T1000 (cell line): Measurements from ENCODE around the gene RNF213.
"Not testable (repeated sequence)": the region's sequence is repeated elsewhere in the genome, so short reads cannot be mapped to it uniquely, and the experiment has no call there.

Experiments used
- DNase-seq: peaks from one replicate; lab custom pipeline; 2025; ENCODE audit warnings: mixed read lengths; lab: John Stamatoyannopoulos, UW

RNF213 gene

DNA sequence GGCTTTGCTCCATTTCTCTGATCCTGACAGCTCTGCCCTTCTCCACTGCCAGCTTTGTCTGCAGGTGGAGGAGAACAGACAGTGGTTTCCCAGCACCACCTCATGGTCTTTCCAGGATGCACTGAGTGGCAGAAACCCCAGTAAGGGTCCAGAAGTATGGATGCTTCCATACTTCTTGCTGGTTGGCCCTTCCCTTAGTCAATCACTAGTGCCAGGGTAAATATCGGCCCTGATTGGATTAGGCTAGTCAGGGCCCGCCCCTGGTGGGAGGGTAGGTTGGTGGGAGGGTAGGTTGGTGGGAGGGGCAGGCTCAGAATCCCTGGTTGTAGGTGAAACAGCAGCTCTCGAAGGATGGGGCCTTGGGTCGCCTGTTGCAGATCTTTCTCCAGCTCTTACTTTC lies 10.2 kb downstream of the RNF213 start:
- no peak for DNase-seq

DNA sequence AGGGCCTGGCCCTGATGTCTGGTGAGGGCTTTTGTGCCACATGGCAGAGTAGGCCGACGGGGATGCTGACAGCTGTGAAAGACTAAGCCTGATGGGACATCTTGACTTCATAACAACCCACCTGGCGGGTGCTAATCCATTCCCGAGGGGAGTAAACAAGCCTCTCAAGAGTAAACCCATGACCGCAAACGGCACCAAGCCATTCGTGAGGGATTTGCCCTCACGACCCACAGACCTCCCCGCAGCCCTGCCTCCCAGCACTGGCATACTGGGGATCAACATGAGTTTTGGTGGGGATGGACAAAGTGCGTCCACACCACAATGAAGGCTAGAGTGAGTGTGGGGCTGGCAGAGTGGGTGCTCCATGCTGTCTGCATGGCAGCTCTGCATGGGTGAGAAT lies 11.7 kb downstream of the RNF213 start:
- DNase-seq = no peak

DNA sequence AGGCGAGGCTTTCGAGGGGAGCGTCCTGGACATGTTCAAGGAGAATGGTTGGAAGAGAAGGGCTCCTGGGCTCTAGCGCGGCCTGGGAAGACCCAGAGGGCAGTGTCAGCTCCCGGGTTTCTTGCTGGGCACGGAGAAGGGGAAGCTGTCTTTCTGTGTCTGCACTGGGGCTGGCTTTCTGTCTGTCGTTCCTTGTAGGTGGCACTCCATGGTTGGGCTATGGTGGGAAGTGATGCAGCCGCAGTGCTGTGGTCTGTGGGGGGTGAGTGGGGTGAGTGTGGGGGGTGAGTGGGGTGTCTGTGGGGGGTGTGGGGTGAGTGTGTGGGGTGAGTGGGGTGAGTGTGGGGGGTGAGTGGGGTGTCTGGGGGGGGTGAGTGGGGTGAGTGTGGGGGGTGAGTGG lies 13.7 kb downstream of the RNF213 start:
- no peak for DNase-seq

DNA sequence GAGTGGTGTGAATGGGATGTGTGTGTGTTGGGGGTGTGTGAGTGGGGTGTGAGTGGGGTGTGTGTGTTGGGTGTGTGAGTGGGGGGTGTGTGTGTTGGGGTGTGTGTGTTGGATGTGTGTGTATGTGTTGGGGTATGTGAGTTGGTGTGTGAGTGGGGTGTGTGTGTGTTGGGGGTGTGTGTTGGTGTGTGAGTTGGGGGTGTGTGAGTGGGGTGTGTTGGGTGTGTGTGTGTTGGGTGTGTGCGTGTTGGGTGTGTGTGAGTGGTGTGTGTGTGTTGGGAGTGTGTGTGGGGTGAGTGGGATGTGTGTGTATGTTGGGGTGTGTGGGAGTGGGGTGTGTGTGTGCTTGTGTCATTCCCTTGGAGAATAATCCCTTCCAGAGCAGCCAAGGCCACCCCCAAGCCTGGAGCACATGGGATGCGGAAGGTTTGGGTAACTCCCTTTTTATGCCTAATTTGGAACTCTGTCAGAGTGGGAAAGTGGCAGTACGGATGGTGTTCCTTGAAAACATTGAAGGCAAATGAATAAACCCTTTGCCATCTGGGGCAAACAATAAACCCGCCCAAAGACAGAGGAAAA lies 14.3 kb downstream of the RNF213 start:
- DNase-seq = no peak

DNA sequence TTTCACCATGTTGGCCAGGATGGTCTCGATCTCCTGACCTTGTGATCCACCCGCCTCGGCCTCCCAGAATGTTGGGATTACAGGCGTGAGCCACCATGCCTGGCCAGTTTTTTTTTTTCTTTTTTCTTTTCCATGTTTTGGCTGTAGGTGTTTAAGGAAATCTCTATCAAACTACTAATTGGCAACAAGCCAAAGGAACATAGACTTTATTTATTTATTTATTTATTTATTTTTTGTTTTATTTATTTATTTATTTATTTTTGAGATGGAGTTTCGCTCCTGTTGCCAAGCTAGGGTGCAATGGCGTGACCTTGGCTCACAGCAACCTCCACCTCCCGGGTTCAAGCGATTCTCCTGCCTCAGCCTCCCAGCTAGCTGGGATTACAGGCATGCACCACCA lies 15.2 kb downstream of the RNF213 start:
- not testable (repeated sequence) for DNase-seq

DNA sequence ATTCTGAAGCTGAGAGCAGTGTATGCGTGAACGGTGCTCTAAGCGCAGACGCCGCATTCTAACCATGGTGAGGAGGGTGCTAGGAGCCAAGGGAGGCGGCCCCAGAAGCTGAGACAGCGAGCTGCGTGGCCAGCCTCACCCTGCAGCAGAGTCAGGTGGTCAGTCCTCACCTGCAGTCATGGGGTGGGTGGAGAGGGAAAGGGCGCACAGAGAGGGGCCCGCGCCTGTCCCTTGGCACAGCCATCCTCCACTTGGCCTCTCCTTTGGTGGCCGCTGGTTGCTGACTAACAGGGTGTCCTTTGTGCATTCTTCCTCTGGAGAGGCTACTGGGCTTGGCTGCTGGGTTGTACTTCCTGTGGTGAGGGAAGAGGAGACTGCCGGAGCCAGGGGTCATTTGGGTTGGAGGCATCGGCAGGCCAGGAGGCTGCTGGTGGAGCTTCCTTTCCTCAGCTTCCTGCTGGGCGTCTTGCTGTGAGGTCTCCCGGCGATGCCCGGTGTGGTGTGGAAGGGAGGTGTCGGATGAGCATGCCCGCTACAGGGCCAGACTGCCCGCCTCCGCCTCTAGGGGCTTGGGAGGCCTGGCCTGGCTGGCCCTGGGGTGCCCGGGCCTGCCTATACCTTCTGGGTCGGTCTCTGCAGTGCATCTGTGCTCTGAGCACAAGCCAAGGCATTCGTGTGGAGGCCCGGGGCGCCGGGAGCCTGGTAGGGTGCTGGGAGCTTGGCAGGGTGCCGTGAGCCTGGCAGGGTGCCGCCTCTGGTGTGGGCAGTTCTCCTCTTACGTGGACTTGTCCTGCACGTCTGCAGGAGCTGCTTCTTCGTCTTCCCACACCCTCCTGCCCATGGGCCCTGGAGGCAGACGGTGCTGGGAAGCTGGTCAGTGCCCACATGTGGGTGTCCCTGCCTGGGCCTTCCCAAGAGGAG lies 17.4 kb downstream of the RNF213 start:
- DNase-seq = no peak

DNA sequence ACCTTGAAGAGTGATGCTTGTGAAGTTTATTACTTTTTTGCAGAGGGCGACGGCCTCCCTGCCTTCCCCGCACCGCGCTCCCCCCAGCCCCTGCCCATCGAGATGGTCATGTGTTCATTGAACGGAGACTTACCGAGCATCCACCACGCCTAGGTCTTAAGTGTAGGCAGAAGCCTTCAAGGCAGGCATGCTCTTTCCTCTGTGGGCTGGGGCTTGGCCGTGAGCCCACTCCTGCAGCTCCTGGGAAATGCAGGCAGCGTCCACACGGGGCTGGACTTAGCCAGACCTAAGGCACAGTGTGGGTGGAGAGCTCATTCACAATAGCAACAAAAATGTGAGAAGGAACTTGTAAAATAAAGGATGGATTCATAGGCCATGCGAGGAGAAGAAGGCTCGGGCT lies 19.2 kb downstream of the RNF213 start:
- DNase-seq = no peak

DNA sequence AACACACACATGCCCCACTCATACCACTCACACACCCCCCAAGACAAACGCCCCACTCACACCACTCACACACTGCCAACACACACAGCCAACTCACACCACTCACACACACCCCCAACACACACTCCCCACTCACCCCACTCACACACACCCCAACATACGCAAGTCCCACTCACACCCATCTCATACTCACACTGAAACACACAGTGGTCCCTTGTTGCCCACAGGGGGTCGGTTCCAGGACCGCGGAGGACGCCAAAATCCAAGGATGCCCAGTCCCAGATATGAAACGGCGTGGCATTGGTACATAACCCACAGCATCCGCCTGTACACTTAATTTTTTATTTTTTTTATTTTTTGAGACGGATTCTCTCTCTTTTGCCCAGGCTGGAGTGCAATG lies 20.9 kb downstream of the RNF213 start:
- no peak for DNase-seq

DNA sequence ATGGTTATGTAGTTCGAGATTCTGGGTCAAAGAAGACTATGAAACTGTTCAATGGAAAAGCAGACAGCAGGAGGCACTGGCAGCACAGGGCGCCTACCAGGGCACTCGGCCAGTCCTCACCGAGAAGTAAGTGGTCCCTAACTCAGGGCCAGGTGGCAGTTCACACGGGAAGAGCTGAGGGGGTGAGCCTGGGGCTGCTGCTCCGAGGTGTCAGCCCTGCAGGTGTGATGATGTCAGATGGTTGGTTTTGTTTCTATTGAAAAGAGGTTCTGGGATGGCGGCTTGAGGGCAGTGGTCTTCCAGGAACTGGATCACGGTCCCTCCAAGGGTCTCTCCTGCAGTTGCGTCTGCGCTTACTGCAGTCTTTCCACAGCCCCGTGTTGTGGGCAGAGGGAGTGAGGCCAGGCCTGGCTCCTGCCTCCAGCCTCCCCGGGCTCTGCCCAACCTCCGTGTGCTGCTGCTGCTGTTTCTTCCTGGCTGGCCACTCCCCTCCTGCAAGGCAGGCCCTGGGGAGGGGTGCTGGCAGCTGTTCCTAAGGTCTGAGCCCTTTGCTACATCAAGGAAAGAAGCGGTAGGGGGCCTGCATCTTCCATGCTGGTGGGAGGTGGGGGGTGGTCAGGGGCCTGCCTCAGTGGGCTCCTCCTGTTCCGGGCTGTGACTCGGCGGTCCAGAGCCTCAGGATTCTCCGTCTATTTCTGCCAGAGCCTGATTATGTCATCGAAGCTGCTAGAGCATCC lies 22.6 kb downstream of the RNF213 start:
- DNase-seq = no peak

DNA sequence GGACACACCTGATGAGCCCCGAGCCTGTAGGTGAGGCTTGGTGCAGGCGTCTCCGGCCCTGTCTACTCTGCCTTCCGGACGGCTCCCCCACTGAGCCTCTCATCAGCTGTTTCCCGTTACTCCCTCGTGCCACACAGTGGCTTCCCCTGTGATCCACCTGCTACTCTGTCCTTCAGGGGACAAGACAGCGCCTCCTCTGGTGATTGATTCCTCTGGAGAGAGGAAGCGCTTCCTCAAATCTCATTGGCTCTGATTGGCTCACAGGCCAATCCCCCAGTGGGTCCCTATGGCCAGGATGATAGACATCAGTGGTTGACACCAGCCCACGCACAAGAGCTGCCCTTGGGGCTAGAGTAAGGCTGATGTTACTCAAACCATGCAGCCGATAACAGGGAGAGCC lies 24.0 kb downstream of the RNF213 start:
- no peak for DNase-seq

DNA sequence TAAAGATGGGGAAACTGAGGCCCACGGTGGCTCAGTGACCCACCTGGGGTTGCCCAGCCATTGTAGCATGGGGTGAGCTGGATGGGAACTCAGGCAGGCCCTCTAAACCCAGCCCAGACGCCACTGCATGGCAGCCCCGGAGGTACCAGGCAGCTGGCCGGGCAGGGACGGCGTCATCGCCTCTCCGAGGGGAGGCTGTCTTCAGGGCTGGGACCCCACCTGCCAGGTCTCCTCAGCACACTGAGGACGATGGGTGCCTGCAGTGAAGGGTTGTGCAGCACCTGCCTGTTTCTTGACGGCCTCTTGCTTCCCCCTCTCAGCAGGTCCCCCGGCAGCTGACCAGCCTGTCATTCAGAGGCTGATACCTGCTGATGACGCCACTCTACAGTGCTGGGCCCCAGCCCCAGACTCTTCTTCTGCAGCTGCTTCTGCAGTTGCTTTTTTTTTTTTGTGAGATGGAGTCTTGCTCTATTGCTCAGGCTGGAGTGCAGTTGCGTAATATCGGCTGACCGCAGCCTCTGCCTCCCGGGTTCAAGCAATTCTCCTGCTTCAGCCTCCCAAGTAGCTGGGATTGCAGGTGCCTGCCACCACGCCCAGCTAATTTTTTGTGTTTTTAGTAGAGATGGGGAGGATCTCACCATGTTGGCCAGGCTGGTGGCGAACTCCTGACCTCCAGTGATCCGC lies 24.7 kb downstream of the RNF213 start:
- DNase-seq = no peak

DNA sequence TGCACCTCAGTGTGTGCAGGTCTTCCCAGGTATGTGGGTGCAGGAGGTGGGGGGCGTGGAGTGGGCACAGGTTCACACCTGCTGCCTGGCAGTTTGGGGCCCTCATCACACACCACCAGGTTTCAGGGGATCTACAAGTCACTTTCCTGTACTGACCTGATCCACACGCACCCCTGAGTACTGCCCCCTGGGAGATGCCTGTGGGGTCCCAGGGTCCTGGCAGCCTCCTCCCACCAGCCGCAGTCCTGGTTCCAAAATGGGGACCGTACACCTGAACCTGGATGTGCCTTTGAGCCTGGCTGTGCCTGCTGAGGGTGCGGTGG lies 25.9 kb downstream of the RNF213 start:
- no peak for DNase-seq

DNA sequence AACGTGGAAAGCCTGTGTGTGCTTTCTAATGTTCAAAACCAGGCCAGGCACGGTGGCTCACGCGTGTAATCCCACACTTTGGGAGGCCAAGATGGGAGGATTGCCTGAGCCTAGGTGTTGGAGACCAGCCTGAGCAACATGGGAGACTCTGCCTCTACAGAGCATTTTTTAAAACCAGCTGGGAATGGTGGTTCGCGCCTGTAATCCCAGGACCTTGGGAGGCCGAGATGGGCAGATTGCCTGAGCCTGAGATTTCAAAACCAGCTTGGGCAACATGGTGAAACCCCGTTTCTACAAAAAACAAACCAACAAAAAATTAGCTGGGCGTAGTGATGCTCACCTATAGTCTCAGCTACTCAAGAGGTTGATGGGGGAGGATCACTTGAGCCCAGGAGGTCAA lies 26.4 kb downstream of the RNF213 start:
- no peak for DNase-seq

DNA sequence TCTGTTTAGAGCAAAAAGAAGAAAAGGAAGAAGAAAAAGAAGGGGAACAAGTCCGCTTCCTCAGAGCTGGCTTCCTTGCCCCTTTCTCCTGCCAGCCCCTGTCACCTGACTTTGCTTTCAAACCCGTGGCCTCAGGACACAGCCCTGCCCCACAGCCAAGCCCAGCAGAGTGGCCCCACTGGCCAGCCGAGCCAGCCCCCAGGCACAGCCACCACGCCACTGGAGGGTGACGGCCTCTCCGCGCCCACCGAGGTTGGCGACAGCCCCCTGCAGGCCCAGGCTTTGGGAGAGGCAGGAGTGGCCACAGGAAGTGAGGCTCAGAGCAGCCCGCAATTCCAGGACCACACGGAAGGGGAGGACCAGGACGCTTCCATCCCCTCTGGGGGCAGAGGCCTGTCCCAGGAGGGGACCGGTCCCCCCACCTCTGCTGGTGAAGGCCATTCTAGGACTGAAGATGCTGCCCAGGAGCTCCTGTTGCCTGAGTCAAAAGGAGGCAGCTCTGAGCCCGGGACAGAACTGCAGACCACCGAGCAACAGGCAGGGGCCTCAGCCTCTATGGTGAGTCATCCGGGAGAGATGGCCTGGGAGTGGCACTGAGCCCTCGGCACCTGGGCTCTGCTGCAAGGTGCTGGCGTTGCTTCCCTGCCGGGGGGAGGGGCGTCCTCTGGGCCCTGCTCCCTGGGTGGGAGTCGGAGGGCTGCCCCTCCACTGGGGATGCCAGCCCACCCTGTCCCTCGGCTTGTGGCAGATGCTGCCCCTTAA lies 27.3 kb downstream of the RNF213 start:
- DNase-seq = no peak

DNA sequence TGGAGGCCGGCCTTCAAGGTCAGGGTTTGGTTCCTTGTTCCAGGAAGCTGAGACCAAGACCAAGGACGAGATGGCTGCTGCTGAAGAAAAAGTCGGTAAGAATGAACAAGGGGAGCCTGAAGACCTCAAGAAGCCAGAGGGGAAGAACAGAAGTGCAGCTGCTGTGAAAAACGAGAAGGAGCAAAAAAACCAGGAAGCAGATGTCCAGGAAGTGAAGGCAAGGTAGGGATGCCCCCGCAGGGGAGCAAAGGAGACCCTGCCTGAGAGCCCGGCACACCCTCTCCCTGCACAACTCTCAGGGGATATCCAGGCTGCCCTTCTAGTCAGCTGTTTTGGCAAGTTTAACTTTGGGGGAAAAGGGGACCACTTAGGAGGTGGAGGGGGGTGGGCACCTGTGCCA lies 29.0 kb downstream of the RNF213 start:
- DNase-seq = no peak

DNA sequence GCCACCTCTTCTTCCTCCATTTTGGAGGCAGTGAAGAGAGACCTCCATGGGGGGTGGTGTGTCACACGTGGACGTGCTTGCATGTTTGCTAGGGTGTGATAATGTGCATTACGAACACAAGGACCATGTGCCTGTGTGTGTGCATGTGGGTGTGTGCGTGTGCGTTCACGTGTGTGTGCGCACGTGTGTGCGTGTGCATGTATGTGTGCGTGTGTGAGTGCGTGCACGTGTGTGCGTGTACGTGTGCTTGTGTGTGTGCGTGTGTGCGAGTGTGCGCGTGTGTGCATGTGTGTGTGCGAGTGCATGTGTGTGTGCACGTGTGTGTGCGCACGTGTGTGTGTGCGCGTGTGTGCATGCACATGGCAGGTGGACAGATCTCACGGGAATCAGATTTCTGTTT lies 29.5 kb downstream of the RNF213 start:
- no peak for DNase-seq

DNA sequence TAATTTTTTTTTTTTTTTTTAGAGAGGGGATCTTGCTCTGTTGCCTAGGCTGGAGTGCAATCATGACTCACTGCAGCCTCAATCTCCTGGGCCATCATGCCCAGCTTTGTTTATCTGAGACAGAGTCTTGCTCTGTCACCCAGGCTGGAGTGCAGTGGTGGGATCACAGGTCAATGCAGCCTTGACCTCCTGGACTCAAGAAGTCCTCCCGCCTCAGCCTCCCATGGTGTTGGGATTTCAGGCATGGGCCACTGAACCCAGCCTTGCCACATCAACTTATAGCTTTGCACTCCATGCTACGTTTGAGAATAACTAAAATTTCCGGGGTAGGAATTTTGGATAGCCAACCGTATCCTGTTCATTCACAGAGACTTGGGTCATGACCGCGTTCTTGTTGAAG lies 30.6 kb downstream of the RNF213 start:
- no peak for DNase-seq

DNA sequence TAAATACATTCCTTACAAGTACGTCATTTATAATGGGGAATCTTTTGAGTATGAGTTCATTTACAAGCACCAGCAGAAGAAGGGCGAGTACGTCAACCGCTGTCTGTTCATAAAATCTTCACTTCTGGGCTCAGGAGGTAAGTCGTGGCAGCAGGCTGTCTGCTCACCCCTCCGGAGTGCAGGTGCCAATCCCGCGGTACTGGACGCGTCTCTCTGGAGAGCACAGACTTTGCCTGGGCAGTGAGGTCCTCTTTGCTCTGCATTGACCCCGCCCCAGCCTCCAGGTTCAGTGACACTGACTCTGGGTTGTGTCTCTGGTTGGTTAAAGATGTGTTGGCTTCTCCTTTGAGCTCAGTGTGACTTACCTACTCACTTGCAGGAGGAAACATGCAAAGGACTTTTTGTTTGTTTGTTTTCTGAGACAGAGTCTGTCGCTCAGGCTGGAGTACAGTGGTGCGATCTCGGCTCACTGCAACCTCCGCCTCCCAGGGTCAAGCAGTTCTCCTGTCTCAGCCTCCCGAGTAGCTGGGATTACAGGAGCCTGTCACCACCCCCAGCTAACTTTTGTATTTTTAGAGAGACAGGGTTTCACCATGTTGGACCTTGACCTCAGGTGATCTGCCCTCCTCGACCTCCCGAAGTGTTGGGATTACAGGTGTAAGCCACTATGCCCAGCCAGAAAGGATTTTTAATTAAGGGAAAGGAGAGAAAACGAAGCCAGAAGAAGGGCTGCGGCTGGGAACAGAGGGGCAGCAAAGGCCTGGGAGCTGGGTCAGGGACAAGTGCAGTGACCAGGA lies 31.2 kb downstream of the RNF213 start:
- no peak for DNase-seq

DNA sequence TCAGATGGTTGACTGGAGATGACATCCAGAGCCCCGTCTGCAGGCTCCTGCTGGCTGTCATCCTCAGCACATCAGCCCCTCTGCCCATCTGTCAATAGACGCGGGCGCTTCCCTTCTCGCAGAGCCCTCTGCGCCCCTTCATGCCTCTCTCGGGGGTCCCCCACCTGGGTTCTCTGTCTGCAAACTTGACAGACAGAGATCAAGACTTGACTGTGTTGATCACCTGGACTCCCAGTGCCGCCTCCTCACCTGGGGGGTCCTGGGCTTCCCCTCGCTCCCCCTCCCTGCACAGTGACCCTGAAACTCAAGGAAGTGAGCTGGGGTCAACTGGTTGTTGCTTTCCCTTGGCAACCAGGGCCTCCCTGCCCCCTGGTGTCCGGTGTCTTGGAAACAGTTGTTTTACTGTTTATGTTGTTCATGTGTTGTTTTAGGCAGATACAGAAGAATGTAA lies 31.9 kb downstream of the RNF213 start:
- DNase-seq = no peak

DNA sequence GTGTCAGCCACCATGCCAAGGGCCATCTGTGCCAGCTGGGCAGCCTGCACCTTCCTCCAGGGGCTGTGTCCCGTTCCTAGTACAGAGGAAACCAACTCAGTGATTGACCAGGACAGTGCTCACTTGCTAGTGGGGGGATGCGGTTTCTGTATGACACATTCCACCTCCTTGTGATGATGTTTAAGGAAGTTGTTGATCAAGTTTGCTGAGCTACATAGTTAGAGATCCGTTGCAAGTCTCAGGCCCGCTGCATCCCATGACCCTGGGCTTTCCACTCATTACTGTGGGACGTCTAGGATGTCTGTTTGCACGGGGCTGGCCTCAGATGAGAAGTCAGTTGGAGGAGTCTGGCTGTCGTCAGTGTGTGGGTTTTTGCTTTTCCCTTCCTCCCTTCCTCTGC lies 33.6 kb downstream of the RNF213 start:
- DNase-seq = no peak

DNA sequence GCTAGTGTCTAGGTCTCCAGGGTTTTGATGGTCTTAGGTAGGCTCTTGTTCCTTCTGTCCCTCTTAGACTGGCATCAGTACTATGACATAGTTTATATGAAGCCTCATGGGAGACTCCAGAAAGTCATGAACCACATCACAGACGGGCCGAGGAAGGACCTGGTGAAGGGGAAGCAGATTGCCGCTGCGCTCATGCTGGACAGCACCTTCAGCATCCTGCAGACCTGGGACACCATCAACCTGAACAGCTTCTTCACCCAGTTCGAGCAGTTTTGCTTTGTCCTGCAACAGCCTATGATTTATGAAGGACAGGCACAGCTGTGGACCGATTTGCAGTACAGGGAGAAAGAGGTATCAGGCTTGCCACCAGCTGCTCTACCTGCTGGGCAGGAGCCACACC lies 34.0 kb downstream of the RNF213 start:
- DNase-seq = no peak
